Endometrial microvascular endothelial cells (primary cell): ENCODE data around the gene RTKN. TPM values are rescaled to one million over a fixed set of nuclear protein-coding genes. Genes with fewer than 3 reads are reported as not detected.
"Not testable (repeated sequence)": the region's sequence is repeated elsewhere in the genome, so short reads cannot be mapped to it uniquely, and the experiment has no call there.

Source experiments
- in situ Hi-C: cut with HindIII; loops from 2 replicates; pipeline ENCODE4 v1.10.0; 2017; ENCODE audit warnings: low sequenced_read_pairs, low pct_unique_long_range_greater_than_20kb; ENCODE audit errors: inconsistent ontology term
- total RNA-seq: library from RNA; depleted of rRNA; stranded (reverse); fragments of >200 nt; gene quantifications from one replicate; pipeline ENCODE4 v1.2.3, GENCODE V29; 2015; ENCODE audit errors: inconsistent ontology term

The RTKN gene
- total RNA-seq, 1 donor from 2014 or later: 1.0 TPM

- in situ Hi-C loops: no loop called here
Observed at GRCh38 chr2:74462054-74462785, 20.5 kb upstream of the RTKN start.

- in situ Hi-C loops: no loop called here
Observed at GRCh38 chr2:74461187-74462053, 19.7 kb upstream of the RTKN start.

GRCh38 chr2:74460187-74460586, 18.4 kb upstream of the RTKN start:
- in situ Hi-C loops: not testable (repeated sequence)

DNA sequence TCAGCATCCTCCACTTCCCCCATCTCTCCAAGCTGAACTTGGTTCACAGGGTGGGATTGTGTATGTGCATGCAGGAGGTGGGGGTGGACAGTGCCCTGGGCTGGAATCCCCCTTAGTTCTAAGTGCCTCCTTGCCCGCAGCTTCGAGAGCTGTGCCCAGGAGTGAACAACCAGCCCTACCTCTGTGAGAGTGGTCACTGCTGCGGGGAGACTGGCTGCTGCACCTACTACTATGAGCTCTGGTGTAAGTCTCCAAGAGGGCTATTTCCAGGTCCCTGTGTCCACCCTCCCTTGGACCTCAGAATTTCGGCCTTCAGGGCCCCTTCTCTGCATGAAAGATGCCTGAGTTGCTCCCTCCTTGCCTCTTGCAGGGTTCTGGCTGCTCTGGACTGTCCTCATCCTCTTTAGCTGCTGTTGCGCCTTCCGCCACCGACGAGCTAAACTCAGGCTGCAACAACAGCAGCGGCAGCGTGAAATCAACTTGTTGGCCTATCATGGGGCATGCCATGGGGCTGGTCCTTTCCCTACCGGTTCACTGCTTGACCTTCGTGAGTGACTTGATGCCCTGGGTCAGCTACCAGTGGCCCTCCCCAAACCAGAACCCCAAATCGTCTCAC, 17.9 kb upstream of the RTKN start:
- in situ Hi-C loops: not testable (repeated sequence)

DNA sequence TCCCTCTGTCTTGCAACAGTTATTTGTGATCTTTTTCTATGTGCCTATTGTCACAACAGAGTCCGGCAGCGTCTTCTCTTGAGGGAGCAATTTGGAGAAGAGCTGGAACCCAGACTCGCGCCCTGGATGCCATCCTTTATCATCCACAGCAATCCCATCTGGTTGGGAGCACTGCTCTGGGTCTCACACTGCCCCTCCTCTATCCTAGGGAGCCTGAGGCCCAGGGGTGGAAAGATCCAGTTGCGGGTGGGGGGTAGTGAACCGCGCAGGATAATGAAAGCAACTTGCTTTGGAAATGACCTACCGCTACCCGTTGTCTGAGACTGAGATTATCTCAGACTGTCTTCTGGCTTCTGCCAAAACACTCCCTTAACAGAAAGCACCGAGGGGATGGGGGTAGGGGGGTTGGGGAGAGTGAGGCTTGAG, 17.2 kb upstream of the RTKN start:
- in situ Hi-C loops: no loop called here

DNA sequence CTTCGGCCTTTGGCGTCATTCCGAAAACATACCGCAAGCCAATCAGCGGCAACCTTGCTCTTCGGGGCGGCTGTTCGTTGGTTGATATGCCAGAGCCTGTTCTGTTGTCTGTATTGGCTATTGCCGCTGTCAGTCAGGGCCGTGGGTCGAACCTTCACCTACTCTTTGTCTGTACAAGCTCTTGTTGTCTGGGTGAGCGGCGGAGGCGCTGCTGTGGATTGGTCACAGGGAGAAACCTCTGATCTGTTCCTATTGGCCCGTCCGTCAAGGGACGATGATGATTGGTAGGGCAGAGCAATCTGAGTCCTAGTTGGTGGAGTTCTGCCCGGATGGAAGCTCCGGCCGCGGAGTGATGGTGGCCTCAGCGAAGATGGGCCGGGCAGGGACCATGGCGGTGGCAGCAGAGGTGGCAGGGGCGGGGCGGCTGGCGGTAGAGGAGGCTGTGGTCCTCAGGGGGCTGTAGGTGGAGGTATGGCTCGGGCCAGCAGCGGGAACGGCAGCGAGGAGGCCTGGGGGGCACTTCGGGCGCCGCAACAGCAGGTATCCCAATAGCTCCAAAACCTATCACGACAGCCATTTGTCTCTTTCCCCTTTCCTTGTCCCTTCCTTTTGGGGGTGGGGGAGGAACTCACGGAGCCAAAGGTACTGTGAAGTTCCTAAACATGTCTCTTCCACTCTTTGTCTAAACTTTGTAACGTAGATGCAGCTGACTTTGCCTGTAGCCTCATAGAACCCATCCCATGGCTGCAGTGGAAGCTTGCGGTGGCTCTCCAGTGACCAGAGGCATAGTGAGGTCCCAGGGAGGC, 16.6 kb upstream of the RTKN start, which contains the start of gene WBP1:
Gene WBP1 (plus strand): TSS at position 307 of the 806 bp plus-strand sequence. CDS start 165 bp downstream, at position 472.
- in situ Hi-C loops: no loop called here

GRCh38 chr2:74457549-74458131, 15.9 kb upstream of the RTKN start:
- in situ Hi-C loops: no loop called here

GRCh38 chr2:74457129-74457548, 15.4 kb upstream of the RTKN start:
- in situ Hi-C loops: no loop called here

GRCh38 chr2:74454654-74455511, 13.1 kb upstream of the RTKN start, which contains the start of gene INO80B:
Gene INO80B (plus strand): TSS chr2:74455087. CDS start chr2:74455117, 30 bp downstream.
- in situ Hi-C loops: no loop called here

GRCh38 chr2:74450570-74451190, 8.9 kb upstream of the RTKN start:
- in situ Hi-C loops: no loop called here

DNA sequence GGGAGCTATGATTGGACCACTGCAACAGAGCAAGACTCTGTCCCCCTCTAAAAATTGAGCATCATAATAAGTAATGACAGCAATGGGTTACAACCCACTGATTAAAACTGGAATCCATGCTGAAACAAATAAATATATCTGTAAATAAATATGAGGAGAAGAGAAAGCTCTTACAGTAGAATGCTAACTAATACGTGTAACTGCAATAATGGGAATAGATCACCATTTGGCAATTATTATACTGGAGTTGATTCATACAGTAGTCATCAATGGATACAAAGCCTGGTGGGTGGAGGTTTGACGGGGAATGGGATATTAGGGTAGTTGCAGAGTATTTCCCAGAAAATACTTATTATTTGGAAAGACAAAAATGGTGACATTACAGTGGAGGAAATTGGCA, 7.0 kb upstream of the RTKN start:
- in situ Hi-C loops: no loop called here

- in situ Hi-C loops: no loop called here
Observed at GRCh38 chr2:74447230-74447999, 5.7 kb upstream of the RTKN start.

- in situ Hi-C loops: no loop called here
Observed at GRCh38 chr2:74444498-74445318, 3.0 kb upstream of the RTKN start.

DNA sequence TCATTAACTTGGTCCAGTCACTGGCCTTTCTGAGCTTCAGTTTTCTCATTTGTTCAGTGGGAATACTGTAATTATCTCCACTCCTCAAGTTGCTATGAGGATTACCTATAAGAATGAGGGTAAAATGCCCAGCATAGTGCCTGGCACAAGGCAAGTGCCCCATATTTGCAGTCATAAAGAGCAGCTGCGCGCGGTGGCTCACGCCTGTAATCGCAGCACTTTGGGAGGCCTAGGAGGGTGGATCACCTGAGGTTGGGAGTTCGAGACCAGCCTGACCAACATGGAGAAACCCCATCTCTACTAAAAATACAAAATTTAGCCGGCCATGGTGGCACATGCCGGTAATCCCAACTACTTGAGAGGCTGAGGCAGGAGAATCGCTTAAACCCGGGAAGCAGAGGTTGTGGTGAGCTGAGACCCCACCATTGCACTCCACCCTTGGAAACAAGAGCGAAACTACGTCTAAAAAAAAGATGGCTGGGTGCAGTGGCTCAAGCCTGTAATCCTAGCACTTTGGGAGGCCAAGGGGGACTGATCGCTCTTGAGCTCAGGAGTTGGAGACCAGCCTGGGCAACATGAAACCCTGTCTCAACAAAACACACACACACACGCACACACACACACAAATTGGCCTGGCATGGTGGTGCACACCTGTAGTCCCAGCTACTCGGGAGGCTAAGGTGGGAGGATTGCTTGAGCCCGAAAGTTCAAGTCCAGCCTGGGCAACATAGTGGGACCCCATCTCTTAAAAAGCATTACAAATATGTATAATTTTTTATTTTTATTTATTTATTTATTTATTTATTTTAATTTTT, 953 bp upstream of the RTKN start:
- in situ Hi-C loops: not testable (repeated sequence)

- in situ Hi-C loops: no loop called here
Observed at GRCh38 chr2:74441170-74441689, 507 bp downstream of the RTKN start.
